Choroid plexus epithelial cell (primary cell): ENCODE results near the gene ENTHD1.

Experiments
- DNase-seq: peaks from one replicate; pipeline ENCODE4 v3.0.0-alpha.2; 2010; ENCODE audit warnings: low read depth
- H3K4me3 ChIP-seq: 2 replicates; pipeline ENCODE4 v1.5.1; 2011; ENCODE audit warnings: low read depth, mild to moderate bottlenecking, control low read depth, low read length, moderate library complexity
- TF ChIP-seq, protein P1 (sequence below): conservative IDR thresholded peaks from 2 replicates; pipeline ENCODE4 v1.5.1; 2011; ENCODE audit warnings: low read depth, mild to moderate bottlenecking, control low read depth, inconsistent platforms, low read length, moderate library complexity

The ENTHD1 gene

DNA sequence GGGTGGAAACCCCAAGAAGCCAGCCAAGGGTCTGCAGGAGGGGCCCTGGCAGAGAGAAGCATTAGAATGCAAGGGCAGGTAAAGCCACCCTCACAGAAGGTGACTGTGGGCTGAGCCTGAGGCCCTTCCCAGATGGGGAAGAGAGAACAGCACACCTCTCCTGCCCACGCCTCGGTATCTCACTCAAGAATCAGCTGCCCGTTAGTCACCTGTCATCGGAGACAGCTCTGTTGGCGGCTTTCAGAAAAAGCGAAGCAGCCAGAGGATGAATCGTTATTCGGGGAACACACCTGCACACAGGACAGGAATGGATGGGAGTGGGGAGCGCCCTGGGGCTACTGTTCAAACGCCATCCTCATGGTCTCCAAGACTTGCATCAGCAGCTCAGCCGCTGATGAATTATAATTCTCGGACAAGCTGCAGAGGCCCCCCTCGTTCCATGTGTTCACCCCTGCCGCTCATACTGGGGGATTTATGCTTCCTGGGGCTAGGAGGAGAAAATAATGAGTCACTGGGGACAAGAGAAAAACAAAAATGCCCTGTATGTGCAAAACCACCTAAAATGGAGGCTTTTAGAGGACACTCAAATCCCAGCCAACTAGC is 45.0 kb upstream of the ENTHD1 start:
- H3K4me3 ChIP-seq = no peak overlapping the region
- no peak for DNase-seq
- TF ChIP-seq, protein P1, sequence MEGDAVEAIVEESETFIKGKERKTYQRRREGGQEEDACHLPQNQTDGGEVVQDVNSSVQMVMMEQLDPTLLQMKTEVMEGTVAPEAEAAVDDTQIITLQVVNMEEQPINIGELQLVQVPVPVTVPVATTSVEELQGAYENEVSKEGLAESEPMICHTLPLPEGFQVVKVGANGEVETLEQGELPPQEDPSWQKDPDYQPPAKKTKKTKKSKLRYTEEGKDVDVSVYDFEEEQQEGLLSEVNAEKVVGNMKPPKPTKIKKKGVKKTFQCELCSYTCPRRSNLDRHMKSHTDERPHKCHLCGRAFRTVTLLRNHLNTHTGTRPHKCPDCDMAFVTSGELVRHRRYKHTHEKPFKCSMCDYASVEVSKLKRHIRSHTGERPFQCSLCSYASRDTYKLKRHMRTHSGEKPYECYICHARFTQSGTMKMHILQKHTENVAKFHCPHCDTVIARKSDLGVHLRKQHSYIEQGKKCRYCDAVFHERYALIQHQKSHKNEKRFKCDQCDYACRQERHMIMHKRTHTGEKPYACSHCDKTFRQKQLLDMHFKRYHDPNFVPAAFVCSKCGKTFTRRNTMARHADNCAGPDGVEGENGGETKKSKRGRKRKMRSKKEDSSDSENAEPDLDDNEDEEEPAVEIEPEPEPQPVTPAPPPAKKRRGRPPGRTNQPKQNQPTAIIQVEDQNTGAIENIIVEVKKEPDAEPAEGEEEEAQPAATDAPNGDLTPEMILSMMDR = no peak

DNA sequence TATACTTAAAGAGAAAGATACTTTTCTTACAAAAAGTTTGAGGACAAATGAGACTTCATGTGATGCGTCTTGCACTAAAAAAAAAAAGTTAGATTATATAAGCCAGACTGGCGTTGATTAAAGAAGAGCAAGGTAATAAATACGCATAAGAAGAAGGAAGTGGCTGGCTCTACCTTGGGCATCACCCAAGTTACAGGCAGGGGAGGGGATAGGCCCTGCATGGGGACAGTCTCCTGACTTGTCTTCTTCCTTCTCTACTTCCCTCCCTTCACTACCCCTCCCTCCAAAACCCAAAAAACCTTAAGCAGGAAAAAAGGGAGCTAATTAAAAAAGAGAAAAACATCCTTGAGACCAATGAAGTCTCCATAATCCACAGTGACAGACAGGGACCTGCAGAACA is 44.3 kb upstream of the ENTHD1 start:
- no peak overlapping the region for H3K4me3 ChIP-seq
- DNase-seq = no peak
- TF ChIP-seq, protein P1 = no peak

DNA sequence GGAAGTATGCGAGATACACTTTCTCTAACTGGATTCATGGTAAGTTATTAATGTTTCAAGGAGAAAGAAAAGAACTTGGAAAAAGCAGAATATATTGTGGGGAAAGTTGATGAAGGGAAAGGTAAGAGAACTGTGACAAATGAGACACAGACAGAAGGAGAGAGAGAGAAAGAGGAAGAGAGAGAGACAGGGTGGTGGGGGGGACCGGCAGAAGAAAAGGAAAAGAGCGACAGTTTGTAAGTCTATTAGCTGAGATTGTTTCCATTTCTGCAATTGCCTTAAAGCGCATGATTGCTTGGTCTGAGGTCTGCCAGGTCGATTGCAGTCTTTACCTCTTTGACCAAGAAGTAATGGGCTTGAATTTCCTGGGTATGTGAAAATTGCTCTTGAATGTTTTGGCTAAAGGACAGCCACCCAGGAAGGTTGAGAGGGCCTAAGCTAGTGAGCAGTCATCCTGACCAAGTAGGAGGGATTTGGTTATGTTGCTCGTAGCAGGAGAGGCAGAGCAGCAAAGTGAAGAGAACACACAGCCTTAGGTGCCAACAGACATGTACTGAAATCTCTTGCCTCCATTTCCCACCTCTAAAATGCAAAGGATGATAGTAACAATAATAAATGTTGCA is 43.1 kb upstream of the ENTHD1 start:
- TF ChIP-seq, protein P1 = no peak
- H3K4me3 ChIP-seq = no peak overlapping the region
- DNase-seq = no peak

DNA sequence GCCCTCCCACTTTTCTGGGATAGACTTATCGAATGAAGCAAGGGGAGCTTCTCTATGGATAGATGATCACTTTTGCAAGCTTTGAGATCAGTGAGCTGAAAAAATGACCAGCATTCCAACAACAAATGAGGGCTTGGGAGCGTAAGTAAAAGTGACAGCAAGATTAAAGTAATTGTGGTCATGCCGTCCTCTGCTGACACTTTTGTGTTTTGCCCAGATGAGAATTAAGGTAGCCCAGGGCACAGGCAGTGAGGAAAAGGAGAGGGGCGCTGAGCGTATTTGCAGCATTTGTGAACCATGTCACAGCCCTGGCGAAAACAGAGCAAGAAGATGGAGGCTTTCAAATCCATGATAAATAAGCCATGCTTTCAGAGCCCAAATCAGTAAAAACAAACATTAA is 42.1 kb upstream of the ENTHD1 start:
- no peak overlapping the region for H3K4me3 ChIP-seq
- TF ChIP-seq, protein P1 = no peak
- DNase-seq = no peak

DNA sequence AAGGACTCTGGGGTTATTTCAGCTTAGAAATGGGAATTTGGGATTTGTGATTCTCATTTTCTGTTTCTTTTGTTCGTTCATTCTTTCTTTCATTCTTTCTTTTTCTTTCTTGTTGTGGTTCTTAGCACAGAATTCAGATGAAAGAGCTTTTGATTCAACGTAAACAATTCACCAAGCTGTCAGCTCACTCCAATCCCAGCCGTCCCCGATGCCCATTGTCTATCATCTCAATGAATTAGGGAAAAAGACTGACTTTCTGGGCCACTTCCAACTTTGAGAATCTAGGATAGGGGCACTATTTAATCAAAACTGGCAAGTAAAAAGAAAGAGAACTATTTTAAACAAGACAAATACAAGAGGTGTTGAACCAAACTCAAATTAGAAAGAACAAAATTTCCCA is 41.6 kb upstream of the ENTHD1 start:
- H3K4me3 ChIP-seq = no peak overlapping the region
- TF ChIP-seq, protein P1 = no peak
- no peak for DNase-seq

DNA sequence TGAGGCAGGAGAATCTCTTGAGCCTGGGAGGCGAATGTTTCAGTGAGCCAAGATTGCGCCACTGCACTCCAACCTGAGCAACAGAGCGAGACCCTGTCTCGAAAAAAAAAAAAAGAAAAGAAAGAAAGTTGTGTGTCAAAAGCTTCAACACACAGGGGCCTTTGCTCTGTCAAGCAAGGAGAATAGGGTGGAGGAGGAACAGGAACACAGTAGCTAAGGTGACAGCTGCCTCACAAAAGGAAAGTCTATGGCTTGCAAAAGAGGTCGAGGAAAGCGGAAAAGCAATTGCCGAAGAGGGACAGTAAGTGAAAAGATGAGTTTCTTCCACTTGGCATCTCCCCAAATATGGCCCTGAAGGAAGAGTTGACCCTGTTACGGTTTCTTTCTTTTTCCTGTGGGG is 40.2 kb upstream of the ENTHD1 start:
- DNase-seq = no peak
- TF ChIP-seq, protein P1 = no peak

More for the DNA sequence above, 40.2 kb upstream of the ENTHD1 start:
- H3K4me3 ChIP-seq = no peak overlapping the region
